GM23338 (cell line): ENCODE measurements around the gene NME5. TPM values are rescaled to one million over a fixed set of nuclear protein-coding genes. Genes with fewer than 3 reads are reported as not detected.

Experiments used
- ATAC-seq: fragments of 200-7000 bp; cut with Tn5 transposase; 3 replicates; pipeline ENCODE4 v1.9.1; 2020
- DNase-seq: peaks from one replicate; pipeline ENCODE4 v3.0.0-alpha.2; 2015; ENCODE audit warnings: low spot score
- H2AFZ ChIP-seq: fragments of 200-600 bp; sonication (generic); 2 replicates; pipeline ENCODE4 v1.8.0; 2016; ENCODE audit warnings: antibody characterized with exemption, mild to moderate bottlenecking, moderate library complexity
- H3F3A ChIP-seq: fragments of 200-600 bp; sonication (generic); replicated peaks from 2 replicates; pipeline ENCODE4 v1.8.0; 2017; ENCODE audit warnings: antibody characterized with exemption, mixed run types, low read depth
- H3K27ac ChIP-seq: fragments of 200-600 bp; sonication (generic); 2 replicates; pipeline ENCODE4 v1.6.1; 2016; ENCODE audit warnings: low read depth
- H3K27me3 ChIP-seq: fragments of 200-600 bp; sonication (generic); 2 replicates; pipeline ENCODE4 v1.8.0; 2016; ENCODE audit warnings: mild to moderate bottlenecking, mixed run types, moderate library complexity; ENCODE audit not compliant: insufficient read depth
- H3K36me3 ChIP-seq: fragments of 200-600 bp; sonication (generic); 2 replicates; pipeline ENCODE4 v1.8.0; 2016; ENCODE audit warnings: mild to moderate bottlenecking; ENCODE audit not compliant: insufficient read depth
- H3K4me1 ChIP-seq: fragments of 200-600 bp; sonication (generic); 2 replicates; pipeline ENCODE4 v1.8.0; 2016; ENCODE audit warnings: mild to moderate bottlenecking, moderate library complexity; ENCODE audit not compliant: insufficient read depth
- H3K4me2 ChIP-seq: fragments of 200-600 bp; sonication (generic); 2 replicates; pipeline ENCODE4 v1.7.1; 2017; ENCODE audit warnings: mixed run types
- H3K4me3 ChIP-seq: fragments of 200-600 bp; sonication (generic); 2 replicates; pipeline ENCODE4 v1.6.1; 2016; ENCODE audit warnings: mixed run types
- H3K79me2 ChIP-seq: fragments of 200-600 bp; sonication (generic); replicated peaks from 2 replicates; pipeline ENCODE4 v1.8.0; 2017; ENCODE audit warnings: mild to moderate bottlenecking; ENCODE audit not compliant: insufficient read depth
- H3K9me2 ChIP-seq: fragments of 200-600 bp; sonication (generic); 2 replicates; pipeline ENCODE4 v1.8.0; 2017; ENCODE audit not compliant: insufficient read depth
- H4K20me1 ChIP-seq: fragments of 200-600 bp; sonication (generic); replicated peaks from 2 replicates; pipeline ENCODE4 v1.8.0; 2017; ENCODE audit warnings: mild to moderate bottlenecking; ENCODE audit not compliant: insufficient read depth
- H3K27ac Mint-ChIP-seq: 2 replicates; pipeline ENCODE4 v1.8.0; 2020; ENCODE audit warnings: inconsistent platforms, mild to moderate bottlenecking, moderate library complexity, mixed read lengths
- H3K27me3 Mint-ChIP-seq: 3 replicates; pipeline ENCODE4 v1.8.0; 2022; ENCODE audit warnings: low read depth, mild to moderate bottlenecking, moderate library complexity, mixed read lengths, inconsistent platforms; ENCODE audit not compliant: insufficient read depth, poor library complexity
- H3K36me3 Mint-ChIP-seq: 3 replicates; pipeline ENCODE4 v1.8.0; 2021; ENCODE audit warnings: low read depth, mild to moderate bottlenecking, inconsistent platforms, moderate library complexity, mixed read lengths
- H3K4me1 Mint-ChIP-seq: 3 replicates; pipeline ENCODE4 v1.8.0; 2020; ENCODE audit warnings: mild to moderate bottlenecking, inconsistent platforms, mixed read lengths
- H3K4me3 Mint-ChIP-seq: 3 replicates; pipeline ENCODE4 v1.8.0; 2021; ENCODE audit warnings: moderate library complexity, mild to moderate bottlenecking, inconsistent platforms, mixed read lengths
- H3K9me3 Mint-ChIP-seq: 3 replicates; pipeline ENCODE4 v1.8.0; 2020; ENCODE audit warnings: moderate library complexity, mild to moderate bottlenecking, inconsistent platforms, mixed read lengths
- CREB1 ChIP-seq: fragments of 250-450 bp; sonication (Bioruptor Pico); IDR thresholded peaks from 2 replicates; pipeline ENCODE4 v1.5.0; 2020; ENCODE audit warnings: low read depth, mild to moderate bottlenecking, moderate library complexity
- EZH2 ChIP-seq: fragments of 200-600 bp; sonication (generic); IDR thresholded peaks from one replicate; pipeline ENCODE4 v1.8.0; 2017; ENCODE audit warnings: antibody characterized with exemption, mild to moderate bottlenecking, low read depth; ENCODE audit not compliant: unreplicated experiment
- EZH2phosphoT487 ChIP-seq: fragments of 200-600 bp; sonication (generic); IDR thresholded peaks from one replicate; pipeline ENCODE4 v1.8.1; 2018; ENCODE audit warnings: antibody characterized with exemption; ENCODE audit not compliant: unreplicated experiment
- JUNB ChIP-seq: IDR thresholded peaks from one replicate; pipeline ENCODE4 v1.6.1; 2016; ENCODE audit warnings: antibody characterized with exemption; ENCODE audit not compliant: unreplicated experiment
- NANOG ChIP-seq: IDR thresholded peaks from 2 replicates; pipeline ENCODE4 v1.6.1; 2016; ENCODE audit warnings: antibody characterized with exemption, borderline replicate concordance
- POLR2AphosphoS5 ChIP-seq: IDR thresholded peaks from 2 replicates; pipeline ENCODE4 v1.6.1; 2016; ENCODE audit warnings: antibody characterized with exemption, low read depth
- STAT1 ChIP-seq: IDR thresholded peaks from one replicate; pipeline ENCODE4 v1.6.1; 2016; ENCODE audit warnings: antibody characterized with exemption; ENCODE audit not compliant: unreplicated experiment
- ZNF114 ChIP-seq: fragments of 250-450 bp; sonication (Bioruptor Pico); IDR thresholded peaks from 2 replicates; pipeline ENCODE4 v1.5.0; 2020; ENCODE audit warnings: mild to moderate bottlenecking, moderate library complexity
- ZNF331 ChIP-seq: fragments of 250-450 bp; sonication (Bioruptor Pico); IDR thresholded peaks from 2 replicates; pipeline ENCODE4 v1.5.0; 2020; ENCODE audit warnings: low read depth, mild to moderate bottlenecking, moderate library complexity
- polyA plus RNA-seq: library from polyadenylated mRNA; unstranded; fragments of >200 nt; fragmentation: Nextera tagmentation; extraction: Ambion mirVana; gene quantifications from 2 replicates; pipeline ENCODE4 v1.2.1, GENCODE V29; 2016
- total RNA-seq: library from RNA; depleted of rRNA; stranded (reverse); fragments of >200 nt; shearing (Covaris generic); gene quantifications from 2 replicates; pipeline ENCODE4 v1.2.3, GENCODE V29; 2014
- TF ChIP-seq, protein P1 (sequence below), 2 experiments: fragments of 200-600 bp in 1 of 2; sonication (generic) in 1 of 2; conservative IDR thresholded peaks; 2 replicates each; pipeline versions ENCODE4 v1.5.1 to v1.6.1; 2016 to 2017; ENCODE audit warnings: antibody characterized with exemption in 2 of 2, low read depth in 2 of 2, mild to moderate bottlenecking in 2 of 2, moderate library complexity in 1 of 2
- TF ChIP-seq, protein P2 (sequence below): IDR thresholded peaks from one replicate; pipeline ENCODE4 v1.6.1; 2018; ENCODE audit warnings: antibody characterized with exemption; ENCODE audit not compliant: unreplicated experiment
- TF ChIP-seq, protein P3 (sequence below): IDR thresholded peaks from 2 replicates; pipeline ENCODE4 v1.6.1; 2016; ENCODE audit warnings: antibody characterized with exemption
- TF ChIP-seq, protein P4 (sequence below): fragments of 250-450 bp; sonication (Bioruptor Pico); IDR thresholded peaks from 2 replicates; pipeline ENCODE4 v1.5.0; 2020; ENCODE audit warnings: mild to moderate bottlenecking, moderate library complexity

NME5 gene
- total and polyA plus RNA-seq, 2 experiments from 2014 or later, result 0.45 TPM; not detected in 1

DNA sequence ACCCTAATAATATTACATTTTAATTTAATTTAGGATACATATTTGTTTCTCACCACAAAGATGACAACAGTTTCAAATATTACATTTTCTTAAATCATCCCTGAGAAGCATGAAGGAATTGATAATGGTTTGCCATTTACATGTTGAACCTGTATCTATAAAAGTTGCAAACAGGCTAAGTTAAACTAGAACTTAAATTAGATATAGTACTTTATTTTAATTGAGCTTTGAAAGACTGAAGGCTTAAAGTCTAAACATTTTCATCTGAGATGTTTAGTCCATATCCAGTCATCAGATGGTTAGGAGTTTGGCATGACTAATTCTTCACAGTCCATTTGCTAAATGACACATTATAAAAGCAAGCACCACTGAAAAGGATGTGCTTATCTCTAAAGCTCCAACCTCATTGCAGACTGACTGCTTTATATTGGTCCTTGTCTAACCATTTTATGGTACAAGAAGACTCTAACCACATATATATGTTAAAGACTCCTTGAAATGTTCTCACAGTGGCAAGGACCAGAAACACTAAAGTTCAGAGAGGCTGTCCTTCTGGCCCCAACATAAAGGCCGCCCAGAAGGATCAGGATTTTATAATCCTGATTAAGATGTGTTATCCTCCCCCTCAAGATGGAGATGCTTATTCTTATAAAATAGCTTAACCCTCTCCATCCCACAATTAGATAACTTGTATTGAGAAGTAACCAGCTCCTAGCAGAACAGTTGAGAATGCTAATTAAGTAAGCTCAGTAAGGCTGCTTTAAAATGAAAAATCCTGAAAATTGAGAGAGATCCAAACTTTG is 29.6 kb downstream of the NME5 start:
- no peak for ATAC-seq
- Histone ChIP-seq H3K4me2 (peak overlapping the region; percentile 14; the same call in 1 of the 2 replicates), H3K27ac (no peak overlapping the region), H3F3A (no peaks in the 10 kb centered on the region), H3K36me3 (no peaks in the 10 kb centered on the region), H3K9me2 (no peaks in the 10 kb centered on the region), H3K27me3 (no peaks in the 10 kb centered on the region), H3K4me1 (peaks cover 12% of the 10 kb centered on the region), H3K4me3 (no peak overlapping the region), H3K79me2 (no peaks in the 10 kb centered on the region), H2AFZ (no peak overlapping the region), H4K20me1 (0 out of 2 replicates have a peak, but pooled peaks cover 3% of the 10 kb centered on the region)
- H3K4me3 Mint-ChIP-seq, result no peak overlapping the region
- no peaks in the 10 kb centered on the region for H3K36me3 Mint-ChIP-seq
- H3K27me3 Mint-ChIP-seq, result peaks cover 4% of the 10 kb centered on the region
- TF ChIP-seq CREB1 (CRISPR knock-in tag) (no peak), POLR2AphosphoS5 (no peak), ZNF331 (no peak), EZH2 (no peak), EZH2phosphoT487 (no peak), STAT1 (no peak), ZNF114 (CRISPR knock-in tag) (no peak), NANOG (no peak), JUNB (no peak)
- TF ChIP-seq, protein P1, sequence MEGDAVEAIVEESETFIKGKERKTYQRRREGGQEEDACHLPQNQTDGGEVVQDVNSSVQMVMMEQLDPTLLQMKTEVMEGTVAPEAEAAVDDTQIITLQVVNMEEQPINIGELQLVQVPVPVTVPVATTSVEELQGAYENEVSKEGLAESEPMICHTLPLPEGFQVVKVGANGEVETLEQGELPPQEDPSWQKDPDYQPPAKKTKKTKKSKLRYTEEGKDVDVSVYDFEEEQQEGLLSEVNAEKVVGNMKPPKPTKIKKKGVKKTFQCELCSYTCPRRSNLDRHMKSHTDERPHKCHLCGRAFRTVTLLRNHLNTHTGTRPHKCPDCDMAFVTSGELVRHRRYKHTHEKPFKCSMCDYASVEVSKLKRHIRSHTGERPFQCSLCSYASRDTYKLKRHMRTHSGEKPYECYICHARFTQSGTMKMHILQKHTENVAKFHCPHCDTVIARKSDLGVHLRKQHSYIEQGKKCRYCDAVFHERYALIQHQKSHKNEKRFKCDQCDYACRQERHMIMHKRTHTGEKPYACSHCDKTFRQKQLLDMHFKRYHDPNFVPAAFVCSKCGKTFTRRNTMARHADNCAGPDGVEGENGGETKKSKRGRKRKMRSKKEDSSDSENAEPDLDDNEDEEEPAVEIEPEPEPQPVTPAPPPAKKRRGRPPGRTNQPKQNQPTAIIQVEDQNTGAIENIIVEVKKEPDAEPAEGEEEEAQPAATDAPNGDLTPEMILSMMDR (conservative IDR thresholded peaks at IDR 0.05; ENCODE audit: low read depth in 2 of 2), result no peak
- TF ChIP-seq, protein P2, sequence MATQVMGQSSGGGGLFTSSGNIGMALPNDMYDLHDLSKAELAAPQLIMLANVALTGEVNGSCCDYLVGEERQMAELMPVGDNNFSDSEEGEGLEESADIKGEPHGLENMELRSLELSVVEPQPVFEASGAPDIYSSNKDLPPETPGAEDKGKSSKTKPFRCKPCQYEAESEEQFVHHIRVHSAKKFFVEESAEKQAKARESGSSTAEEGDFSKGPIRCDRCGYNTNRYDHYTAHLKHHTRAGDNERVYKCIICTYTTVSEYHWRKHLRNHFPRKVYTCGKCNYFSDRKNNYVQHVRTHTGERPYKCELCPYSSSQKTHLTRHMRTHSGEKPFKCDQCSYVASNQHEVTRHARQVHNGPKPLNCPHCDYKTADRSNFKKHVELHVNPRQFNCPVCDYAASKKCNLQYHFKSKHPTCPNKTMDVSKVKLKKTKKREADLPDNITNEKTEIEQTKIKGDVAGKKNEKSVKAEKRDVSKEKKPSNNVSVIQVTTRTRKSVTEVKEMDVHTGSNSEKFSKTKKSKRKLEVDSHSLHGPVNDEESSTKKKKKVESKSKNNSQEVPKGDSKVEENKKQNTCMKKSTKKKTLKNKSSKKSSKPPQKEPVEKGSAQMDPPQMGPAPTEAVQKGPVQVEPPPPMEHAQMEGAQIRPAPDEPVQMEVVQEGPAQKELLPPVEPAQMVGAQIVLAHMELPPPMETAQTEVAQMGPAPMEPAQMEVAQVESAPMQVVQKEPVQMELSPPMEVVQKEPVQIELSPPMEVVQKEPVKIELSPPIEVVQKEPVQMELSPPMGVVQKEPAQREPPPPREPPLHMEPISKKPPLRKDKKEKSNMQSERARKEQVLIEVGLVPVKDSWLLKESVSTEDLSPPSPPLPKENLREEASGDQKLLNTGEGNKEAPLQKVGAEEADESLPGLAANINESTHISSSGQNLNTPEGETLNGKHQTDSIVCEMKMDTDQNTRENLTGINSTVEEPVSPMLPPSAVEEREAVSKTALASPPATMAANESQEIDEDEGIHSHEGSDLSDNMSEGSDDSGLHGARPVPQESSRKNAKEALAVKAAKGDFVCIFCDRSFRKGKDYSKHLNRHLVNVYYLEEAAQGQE, result no peak
- TF ChIP-seq, protein P3, sequence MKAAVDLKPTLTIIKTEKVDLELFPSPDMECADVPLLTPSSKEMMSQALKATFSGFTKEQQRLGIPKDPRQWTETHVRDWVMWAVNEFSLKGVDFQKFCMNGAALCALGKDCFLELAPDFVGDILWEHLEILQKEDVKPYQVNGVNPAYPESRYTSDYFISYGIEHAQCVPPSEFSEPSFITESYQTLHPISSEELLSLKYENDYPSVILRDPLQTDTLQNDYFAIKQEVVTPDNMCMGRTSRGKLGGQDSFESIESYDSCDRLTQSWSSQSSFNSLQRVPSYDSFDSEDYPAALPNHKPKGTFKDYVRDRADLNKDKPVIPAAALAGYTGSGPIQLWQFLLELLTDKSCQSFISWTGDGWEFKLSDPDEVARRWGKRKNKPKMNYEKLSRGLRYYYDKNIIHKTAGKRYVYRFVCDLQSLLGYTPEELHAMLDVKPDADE, result no peak
- TF ChIP-seq, protein P4, sequence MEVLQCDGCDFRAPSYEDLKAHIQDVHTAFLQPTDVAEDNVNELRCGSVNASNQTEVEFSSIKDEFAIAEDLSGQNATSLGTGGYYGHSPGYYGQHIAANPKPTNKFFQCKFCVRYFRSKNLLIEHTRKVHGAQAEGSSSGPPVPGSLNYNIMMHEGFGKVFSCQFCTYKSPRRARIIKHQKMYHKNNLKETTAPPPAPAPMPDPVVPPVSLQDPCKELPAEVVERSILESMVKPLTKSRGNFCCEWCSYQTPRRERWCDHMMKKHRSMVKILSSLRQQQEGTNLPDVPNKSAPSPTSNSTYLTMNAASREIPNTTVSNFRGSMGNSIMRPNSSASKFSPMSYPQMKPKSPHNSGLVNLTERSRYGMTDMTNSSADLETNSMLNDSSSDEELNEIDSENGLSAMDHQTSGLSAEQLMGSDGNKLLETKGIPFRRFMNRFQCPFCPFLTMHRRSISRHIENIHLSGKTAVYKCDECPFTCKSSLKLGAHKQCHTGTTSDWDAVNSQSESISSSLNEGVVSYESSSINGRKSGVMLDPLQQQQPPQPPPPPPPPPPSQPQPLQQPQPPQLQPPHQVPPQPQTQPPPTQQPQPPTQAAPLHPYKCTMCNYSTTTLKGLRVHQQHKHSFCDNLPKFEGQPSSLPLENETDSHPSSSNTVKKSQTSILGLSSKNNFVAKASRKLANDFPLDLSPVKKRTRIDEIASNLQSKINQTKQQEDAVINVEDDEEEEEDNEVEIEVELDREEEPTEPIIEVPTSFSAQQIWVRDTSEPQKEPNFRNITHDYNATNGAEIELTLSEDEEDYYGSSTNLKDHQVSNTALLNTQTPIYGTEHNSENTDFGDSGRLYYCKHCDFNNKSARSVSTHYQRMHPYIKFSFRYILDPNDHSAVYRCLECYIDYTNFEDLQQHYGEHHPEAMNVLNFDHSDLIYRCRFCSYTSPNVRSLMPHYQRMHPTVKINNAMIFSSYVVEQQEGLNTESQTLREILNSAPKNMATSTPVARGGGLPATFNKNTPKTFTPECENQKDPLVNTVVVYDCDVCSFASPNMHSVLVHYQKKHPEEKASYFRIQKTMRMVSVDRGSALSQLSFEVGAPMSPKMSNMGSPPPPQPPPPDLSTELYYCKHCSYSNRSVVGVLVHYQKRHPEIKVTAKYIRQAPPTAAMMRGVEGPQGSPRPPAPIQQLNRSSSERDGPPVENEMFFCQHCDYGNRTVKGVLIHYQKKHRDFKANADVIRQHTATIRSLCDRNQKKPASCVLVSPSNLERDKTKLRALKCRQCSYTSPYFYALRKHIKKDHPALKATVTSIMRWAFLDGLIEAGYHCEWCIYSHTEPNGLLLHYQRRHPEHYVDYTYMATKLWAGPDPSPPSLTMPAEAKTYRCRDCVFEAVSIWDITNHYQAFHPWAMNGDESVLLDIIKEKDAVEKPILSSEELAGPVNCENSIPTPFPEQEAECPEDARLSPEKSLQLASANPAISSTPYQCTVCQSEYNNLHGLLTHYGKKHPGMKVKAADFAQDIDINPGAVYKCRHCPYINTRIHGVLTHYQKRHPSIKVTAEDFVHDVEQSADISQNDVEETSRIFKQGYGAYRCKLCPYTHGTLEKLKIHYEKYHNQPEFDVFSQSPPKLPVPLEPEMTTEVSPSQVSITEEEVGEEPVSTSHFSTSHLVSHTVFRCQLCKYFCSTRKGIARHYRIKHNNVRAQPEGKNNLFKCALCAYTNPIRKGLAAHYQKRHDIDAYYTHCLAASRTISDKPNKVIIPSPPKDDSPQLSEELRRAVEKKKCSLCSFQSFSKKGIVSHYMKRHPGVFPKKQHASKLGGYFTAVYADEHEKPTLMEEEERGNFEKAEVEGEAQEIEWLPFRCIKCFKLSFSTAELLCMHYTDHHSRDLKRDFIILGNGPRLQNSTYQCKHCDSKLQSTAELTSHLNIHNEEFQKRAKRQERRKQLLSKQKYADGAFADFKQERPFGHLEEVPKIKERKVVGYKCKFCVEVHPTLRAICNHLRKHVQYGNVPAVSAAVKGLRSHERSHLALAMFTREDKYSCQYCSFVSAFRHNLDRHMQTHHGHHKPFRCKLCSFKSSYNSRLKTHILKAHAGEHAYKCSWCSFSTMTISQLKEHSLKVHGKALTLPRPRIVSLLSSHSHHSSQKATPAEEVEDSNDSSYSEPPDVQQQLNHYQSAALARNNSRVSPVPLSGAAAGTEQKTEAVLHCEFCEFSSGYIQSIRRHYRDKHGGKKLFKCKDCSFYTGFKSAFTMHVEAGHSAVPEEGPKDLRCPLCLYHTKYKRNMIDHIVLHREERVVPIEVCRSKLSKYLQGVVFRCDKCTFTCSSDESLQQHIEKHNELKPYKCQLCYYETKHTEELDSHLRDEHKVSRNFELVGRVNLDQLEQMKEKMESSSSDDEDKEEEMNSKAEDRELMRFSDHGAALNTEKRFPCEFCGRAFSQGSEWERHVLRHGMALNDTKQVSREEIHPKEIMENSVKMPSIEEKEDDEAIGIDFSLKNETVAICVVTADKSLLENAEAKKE, result no peak
- no peak overlapping the region for H3K27ac Mint-ChIP-seq
- peaks cover 14% of the 10 kb centered on the region for H3K4me1 Mint-ChIP-seq
- no peak for DNase-seq
- no peaks in the 10 kb centered on the region for H3K9me3 Mint-ChIP-seq
